Brain microvascular endothelial cell (primary cell): ENCODE measurements around the gene SLC5A10.

Source experiments
- DNase-seq: peaks from one replicate; pipeline ENCODE4 v3.0.0-alpha.2; 2020
- H3K27ac ChIP-seq: fragments of 250-450 bp; sonication (Bioruptor Pico); 2 replicates; pipeline ENCODE4 v1.5.1; 2020; ENCODE audit warnings: mild to moderate bottlenecking, moderate library complexity
- H3K27me3 ChIP-seq: fragments of 250-450 bp; sonication (Bioruptor Pico); replicated peaks from 2 replicates; pipeline ENCODE4 v1.5.1; 2020; ENCODE audit warnings: mild to moderate bottlenecking
- H3K36me3 ChIP-seq: fragments of 250-450 bp; sonication (Bioruptor Pico); replicated peaks from 2 replicates; pipeline ENCODE4 v1.5.1; 2020; ENCODE audit warnings: mild to moderate bottlenecking
- H3K4me3 ChIP-seq: 2 replicates; pipeline ENCODE4 v1.5.1; 2011; ENCODE audit warnings: low read depth, mild to moderate bottlenecking, control low read depth, low read length, moderate library complexity
- CTCF ChIP-seq: IDR thresholded peaks from 2 replicates; pipeline ENCODE4 v1.5.1; 2011; ENCODE audit warnings: low read depth, mild to moderate bottlenecking, moderate library complexity, low read length, control low read depth, inconsistent platforms; ENCODE audit errors: missing control alignments
- in situ Hi-C: cut with HindIII; loops from 2 replicates; pipeline ENCODE4 v1.10.0; 2017; ENCODE audit warnings: low sequenced_read_pairs, low pct_ligation_motif_present

The SLC5A10 gene

GRCh38 chr17:18975597-18975996, 23.6 kb downstream of the SLC5A10 start:
- Histone ChIP-seq H3K4me3 (no peak overlapping the region), H3K36me3 (peaks cover 10% of the 10 kb centered on the region), H3K27me3 (no peaks in the 10 kb centered on the region), H3K27ac (no peak overlapping the region)
- DNase-seq: no peak
- no peak for TF ChIP-seq CTCF
- in situ Hi-C loops: no loop called here

- in situ Hi-C loops: no loop called here
- Histone ChIP-seq H3K27ac (no peak overlapping the region), H3K4me3 (no peak overlapping the region), H3K27me3 (no peaks in the 10 kb centered on the region), H3K36me3 (peaks cover 7% of the 10 kb centered on the region)
- no peak for DNase-seq
- TF ChIP-seq CTCF: no peak
These were observed 24.2 kb downstream of the SLC5A10 start for GRCh38 chr17:18976201-18976600.

GRCh38 chr17:18977021-18977420, 25.1 kb downstream of the SLC5A10 start:
- Histone ChIP-seq H3K27ac (no peak overlapping the region), H3K36me3 (peaks cover 5% of the 10 kb centered on the region), H3K4me3 (no peak overlapping the region), H3K27me3 (no peaks in the 10 kb centered on the region)
- in situ Hi-C loops: no loop called here
- no peak for DNase-seq
- TF ChIP-seq CTCF: no peak

- peaks cover 5% of the 10 kb centered on the region for H3K36me3 ChIP-seq
- no peak overlapping the region for H3K27ac ChIP-seq
- no peak for TF ChIP-seq CTCF
- no peaks in the 10 kb centered on the region for H3K27me3 ChIP-seq
- no peak overlapping the region for H3K4me3 ChIP-seq
- in situ Hi-C loops: no loop called here
- DNase-seq: no peak
These were observed 25.7 kb downstream of the SLC5A10 start for GRCh38 chr17:18977646-18978045.

GRCh38 chr17:18978050-18978449, 26.1 kb downstream of the SLC5A10 start:
- no peak for TF ChIP-seq CTCF
- in situ Hi-C loops: no loop called here
- no peak for DNase-seq
- Histone ChIP-seq H3K4me3 (no peak overlapping the region), H3K36me3 (peaks cover 5% of the 10 kb centered on the region), H3K27ac (no peak overlapping the region), H3K27me3 (no peaks in the 10 kb centered on the region)

GRCh38 chr17:18978655-18979054, 26.7 kb downstream of the SLC5A10 start:
- no peak for DNase-seq

More at GRCh38 chr17:18978655-18979054, 26.7 kb downstream of the SLC5A10 start:
- in situ Hi-C loops: no loop called here
- no peak overlapping the region for H3K4me3 ChIP-seq
- no peak overlapping the region for H3K27ac ChIP-seq
- no peak for TF ChIP-seq CTCF
- no peaks in the 10 kb centered on the region for H3K27me3 ChIP-seq
- peaks cover 5% of the 10 kb centered on the region for H3K36me3 ChIP-seq
